HG03280 (cell line): ENCODE results near the gene NDUFS1.
"Not testable (repeated sequence)": the region's sequence is repeated elsewhere in the genome, so short reads cannot be mapped to it uniquely, and the experiment has no call there.

Source experiments
- ATAC-seq: cut with Tn5 transposase; IDR thresholded peaks from one replicate; pipeline ENCODE4 v1.9.1; 2021; ENCODE audit warnings: mild to moderate bottlenecking, moderate library complexity; ENCODE audit not compliant: unreplicated experiment

The NDUFS1 gene

GRCh38 chr2:206159346-206160124 lies at the start of gene NDUFS1, which contains the start of gene EEF1B2:
Gene NDUFS1 (minus strand): TSS chr2:206159444. CDS start chr2:206153678, 5,766 bp downstream.
Gene EEF1B2 (plus strand): TSS chr2:206159895. CDS start chr2:206159980, 85 bp downstream.
- ATAC-seq: peak; percentile 88

DNA sequence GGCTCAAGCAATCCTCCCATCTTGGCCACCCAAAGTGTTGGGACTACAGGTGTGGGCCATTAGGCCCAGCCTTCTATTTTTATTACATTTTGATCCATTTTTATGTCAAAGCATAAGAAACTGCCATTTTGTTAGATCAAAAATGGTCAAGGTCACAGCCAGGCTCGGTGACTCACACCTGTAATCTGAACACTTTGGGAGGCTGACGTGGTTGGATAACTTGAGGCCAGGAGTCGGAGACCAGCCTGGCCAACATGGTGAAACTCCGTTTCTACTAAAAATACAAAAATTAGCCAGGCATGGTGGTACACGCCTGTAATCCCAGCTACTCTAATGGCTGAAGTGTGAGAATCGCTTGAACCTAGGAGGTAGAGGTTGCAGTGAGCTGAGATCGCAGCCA lies 49.7 kb upstream of the NDUFS1 start:
- no peak for ATAC-seq

DNA sequence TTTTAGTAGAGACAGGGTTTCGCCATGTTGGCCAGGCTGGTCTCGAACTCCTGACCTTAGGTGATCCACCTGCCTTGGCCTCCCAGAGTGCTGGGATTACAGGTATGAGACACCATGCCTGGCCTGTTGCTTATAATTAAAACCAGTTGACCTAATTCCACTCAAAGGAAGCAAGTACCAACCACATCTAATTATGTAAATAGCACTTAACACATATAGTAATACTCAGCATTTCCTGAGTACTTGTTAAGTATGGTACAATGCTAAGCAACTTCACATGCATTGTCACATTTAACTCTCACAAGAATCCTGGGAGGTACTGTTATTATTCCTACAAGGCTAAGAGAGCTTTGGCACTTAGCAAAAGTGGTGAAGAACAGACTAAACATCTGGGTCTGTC lies 48.1 kb upstream of the NDUFS1 start:
- not testable (repeated sequence) for ATAC-seq

DNA sequence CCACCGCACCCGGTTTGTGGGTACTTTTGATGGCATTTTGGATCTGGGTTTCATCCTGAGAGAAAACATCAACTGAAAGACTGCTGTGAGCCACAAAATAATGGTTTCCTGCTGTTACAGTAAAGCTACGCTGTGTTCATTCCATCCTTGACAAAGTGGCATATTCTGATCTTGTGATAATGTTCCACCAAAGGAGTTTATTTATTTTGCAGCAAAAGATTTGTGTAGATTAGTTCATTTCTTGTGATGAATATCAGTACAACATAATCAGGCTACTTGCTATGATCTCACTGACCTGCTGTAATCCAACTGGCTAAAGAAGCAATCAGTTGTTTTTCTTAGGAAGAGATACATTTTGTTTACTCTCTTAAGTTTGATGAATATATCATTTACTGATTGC lies 45.5 kb upstream of the NDUFS1 start:
- ATAC-seq: no peak

- no peak for ATAC-seq
These were observed 44.1 kb upstream of the NDUFS1 start for GRCh38 chr2:206203331-206203730.

DNA sequence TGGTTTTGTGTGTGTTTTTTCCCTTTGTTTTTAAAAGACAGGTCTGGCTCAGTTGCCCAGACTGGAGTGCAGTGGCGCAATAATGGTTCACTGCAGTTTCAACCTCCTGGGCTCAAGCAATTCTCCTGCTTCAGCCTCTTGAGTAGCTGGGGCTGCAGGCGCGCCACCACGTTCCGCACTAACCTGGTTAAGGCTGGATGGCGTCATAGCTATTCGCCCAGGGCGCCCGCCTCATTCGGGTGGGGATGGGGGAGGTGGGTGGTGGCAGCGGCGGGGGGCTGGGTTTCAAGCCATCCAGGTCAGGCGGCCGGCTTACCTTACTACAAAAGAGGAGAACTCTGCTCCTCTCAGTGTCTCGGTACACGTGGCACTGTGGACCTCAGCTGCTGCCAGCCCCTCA lies 43.2 kb upstream of the NDUFS1 start:
- no peak for ATAC-seq

GRCh38 chr2:206201075-206201848 lies 42.0 kb upstream of the NDUFS1 start:
- no peak for ATAC-seq

DNA sequence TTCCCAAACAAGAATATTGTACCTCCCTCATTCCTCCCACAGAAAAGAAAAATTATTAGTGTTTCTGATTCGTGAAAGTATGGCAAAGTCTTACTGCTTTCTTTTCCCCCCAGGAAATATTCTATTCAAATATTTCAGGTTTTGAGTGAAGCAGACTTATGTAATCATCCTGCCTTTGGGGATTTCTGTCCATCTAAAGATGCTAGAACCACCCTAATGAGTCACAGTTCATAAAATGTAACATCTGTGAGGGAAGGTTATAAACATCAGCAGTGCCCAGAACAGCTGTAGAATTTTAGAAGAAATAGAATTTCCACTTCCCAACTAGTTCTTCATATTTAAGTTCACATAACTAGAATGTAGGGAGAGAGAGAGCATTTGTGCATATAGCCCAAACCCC lies 39.4 kb upstream of the NDUFS1 start:
- ATAC-seq: no peak

DNA sequence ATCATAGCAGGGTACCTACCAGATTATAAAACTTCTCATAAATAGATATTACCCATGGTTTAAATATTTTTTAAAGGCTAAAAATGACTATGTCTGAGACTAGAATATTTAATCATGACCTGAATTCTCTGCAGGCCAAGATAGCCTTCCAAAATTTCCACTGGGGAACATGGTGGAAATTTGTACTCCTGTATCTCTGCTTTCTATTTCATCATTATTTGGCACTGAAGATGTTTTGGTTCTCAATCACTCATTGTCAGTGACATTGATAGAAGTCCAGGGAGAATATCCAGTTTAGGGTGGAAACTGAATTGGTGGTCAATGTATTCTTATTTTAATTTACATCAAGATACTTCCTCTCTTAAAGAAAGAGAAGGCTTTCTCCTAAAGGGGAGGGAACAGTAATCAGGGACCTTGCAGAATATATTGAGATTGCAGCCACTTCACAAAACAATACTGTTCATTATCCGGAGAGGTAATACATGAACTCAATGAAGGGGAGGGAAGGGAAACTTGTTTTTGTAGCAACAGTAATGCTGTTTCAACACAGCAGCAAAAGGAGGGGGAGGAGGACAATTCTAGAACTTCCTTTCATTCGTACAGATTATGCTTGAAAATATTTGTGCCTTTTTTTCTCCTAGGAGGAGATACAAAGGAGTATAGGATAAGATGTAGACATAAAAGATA lies 34.6 kb upstream of the NDUFS1 start:
- ATAC-seq: no peak

DNA sequence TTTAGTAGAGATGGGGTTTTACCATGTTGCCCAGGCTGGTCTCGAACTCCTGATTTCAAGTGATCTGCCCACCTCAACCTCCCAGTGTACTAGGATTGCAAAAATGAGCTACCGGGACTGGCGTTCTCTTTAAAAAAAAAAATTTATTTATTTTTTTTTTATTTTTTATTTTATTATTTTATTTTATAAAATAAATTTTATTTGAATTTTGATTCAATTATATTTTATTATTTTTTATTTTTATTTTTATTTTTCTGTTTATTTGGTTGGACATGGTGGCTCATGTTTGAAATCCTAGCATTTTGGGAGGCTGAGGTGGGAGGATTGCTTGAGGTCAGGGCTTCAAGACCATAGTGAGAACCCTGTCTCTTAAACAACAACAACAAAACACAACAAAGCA lies 32.9 kb upstream of the NDUFS1 start:
- no peak for ATAC-seq

DNA sequence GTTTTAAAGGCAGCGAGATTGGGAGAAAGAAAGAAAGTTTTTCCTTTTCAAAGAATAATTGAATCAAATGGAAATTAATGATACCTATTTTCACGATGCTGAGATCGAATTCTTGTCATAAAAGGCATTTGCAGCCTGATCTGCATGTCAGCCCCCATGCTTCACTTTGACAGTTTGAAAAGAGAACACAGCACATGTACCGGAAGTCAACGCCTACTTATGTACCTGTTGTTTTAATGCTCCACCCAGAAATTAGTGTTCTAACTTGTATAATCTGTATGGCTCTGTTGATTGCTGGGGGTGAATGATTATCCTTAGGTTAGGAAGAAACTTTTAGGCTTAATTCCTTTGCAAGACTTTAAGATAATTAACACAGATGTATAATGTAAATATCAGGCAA lies 31.4 kb upstream of the NDUFS1 start:
- ATAC-seq: no peak

GRCh38 chr2:206190111-206190510 lies 30.9 kb upstream of the NDUFS1 start:
- no peak for ATAC-seq

DNA sequence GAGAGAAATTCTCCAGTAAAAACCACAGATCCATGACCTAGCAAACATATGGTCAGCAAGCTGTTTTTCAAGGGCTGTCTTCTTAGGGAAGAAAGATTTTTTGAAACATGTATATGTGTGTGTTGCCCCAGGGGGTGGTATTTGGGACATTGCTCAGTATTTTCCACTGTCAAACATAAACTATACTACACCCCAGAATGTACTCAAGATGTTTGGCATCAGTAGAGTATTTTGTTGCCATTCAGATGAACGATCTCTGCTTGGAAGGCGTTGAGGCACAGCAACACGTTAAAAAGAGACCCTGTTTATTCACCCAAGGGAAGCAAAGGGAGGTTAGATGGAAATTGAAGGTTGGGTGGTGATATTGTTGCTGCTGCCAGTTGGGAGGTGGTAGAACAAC lies 30.4 kb upstream of the NDUFS1 start:
- no peak for ATAC-seq

GRCh38 chr2:206181526-206181925 lies 22.3 kb upstream of the NDUFS1 start:
- ATAC-seq: not testable (repeated sequence)

DNA sequence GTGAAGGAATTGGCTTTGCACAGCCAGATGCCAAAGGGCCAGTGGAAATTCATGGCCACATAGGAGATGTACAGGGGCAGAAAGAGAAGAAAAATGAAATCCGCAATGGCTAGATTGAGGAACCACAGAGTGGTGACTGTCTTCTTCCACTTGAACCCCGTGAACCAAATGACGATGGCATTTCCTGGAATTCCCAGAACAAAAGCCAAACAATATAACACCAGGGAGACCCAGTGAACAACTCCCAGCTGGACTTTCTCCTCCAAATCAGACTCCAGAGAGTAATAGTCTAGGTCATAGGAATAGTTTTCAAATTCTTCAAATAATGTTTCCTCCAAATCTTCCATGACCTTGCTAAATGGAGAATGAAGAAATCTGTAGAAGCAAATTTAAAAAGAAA lies 17.7 kb upstream of the NDUFS1 start:
- no peak for ATAC-seq

DNA sequence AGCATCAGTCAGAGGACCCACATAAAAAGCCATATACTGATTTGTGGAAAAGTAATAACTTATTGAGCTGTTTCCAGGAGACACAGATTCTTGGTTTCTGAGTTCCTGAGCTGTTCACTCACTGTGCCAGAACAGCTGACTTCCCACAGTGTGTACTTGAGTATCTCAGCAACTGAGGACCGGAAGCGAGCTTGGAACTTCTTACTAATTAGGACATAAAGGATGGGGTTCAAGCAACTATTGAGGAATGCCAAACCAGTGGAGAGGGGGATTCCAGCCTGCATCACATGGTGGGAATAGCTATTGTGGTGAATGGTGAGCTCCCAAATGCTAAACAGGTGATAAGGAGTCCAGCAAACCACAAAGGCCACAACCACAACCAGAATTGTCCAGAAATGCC lies 16.9 kb upstream of the NDUFS1 start:
- ATAC-seq: no peak

DNA sequence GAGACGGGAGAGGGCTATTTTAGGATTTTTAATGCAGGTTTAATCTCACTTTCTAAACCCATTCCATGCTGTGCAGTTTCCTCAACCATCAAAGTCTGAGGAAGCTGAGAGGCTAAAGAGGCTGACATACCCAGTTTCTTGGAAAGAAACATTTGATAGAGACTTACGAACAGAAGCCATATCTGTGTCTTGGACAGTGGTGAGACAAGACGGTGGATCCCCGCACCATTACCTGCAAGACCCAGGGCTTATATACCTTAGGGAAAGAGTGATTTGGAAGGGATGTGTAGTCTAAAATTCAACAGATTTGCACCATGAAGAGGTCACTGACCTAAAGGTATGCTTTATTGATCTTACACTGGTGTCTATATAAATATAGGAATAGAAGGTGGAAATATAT lies 13.9 kb upstream of the NDUFS1 start:
- ATAC-seq: no peak

DNA sequence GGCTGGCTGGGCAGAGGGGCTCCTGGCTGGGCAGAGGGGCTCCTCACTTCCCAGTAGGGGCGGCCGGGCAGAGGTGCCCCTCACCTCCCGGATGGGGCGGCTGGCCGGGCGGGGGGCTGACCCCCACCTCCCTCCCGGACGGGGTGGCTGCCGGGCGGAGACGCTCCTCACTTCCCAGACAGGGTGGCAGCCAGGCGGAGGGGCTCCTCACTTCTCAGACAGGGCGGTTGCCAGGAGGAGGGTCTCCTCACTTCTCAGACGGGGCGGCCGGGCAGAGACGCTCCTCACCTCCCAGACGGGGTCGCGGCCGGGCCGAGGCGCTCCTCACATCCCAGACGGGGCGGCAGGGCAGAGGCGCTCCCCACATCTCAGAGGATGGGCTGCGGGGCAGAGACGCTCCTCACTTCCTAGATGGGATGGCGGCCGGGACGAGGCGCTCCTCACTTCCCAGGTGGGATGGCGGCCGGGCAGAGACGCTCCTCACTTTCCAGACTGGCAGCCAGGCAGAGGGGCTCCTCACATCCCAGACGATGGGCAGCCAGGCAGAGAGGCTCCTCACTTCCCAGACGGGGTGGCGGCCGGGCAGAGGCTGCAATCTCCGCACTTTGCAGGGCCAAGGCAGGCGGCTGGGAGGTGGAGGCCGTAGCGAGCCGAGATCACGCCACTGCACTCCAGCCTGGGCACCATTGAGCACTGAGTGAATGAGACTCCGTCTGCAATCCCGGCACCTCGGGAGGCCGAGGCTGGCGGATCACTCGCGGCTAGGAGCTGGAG lies 12.6 kb upstream of the NDUFS1 start:
- ATAC-seq: not testable (repeated sequence)

- ATAC-seq: not testable (repeated sequence)
These were observed 9.0 kb upstream of the NDUFS1 start for GRCh38 chr2:206168230-206168629.

- no peak for ATAC-seq
These were observed 5.1 kb upstream of the NDUFS1 start for GRCh38 chr2:206164261-206164862.
